PC-9 (cell line): ENCODE measurements around the gene PPP2R2C. TPM values are rescaled to one million over a fixed set of nuclear protein-coding genes. Genes with fewer than 3 reads are reported as not detected.

Experiments
- BruUV-seq: library from RNA; stranded (reverse); fragments of 400-500 nt; replicated peaks from 2 replicates; lab custom pipeline; 2021; lab: Mats Ljungman, UMichigan
- CTCF ChIA-PET: fragments of 300-600 bp; sonication (Branson Sonifier 250); formaldehyde crosslinking; loops from one replicate; lab custom pipeline; 2022; ENCODE audit warnings: antibody characterized with exemption; lab: Charles Lee
- POLR2A ChIA-PET: fragments of 300-600 bp; sonication (Branson Sonifier 250); formaldehyde crosslinking; loops from one replicate; lab custom pipeline; 2022; ENCODE audit warnings: antibody characterized with exemption; ENCODE audit not compliant: unreplicated experiment; lab: Charles Lee
- DNase-seq, 2 experiments: peaks; one replicate each; pipeline versions ENCODE4 v3.0.0 to v3.0.0-alpha.2; 2015 to 2022; ENCODE audit warnings: mixed read lengths in 1 of 2
- H2AFZ ChIP-seq: fragments of 200-600 bp; sonication (generic); 2 replicates; pipeline ENCODE4 v1.8.1; 2017; ENCODE audit warnings: antibody characterized with exemption
- H3F3A ChIP-seq: fragments of 200-600 bp; sonication (generic); 2 replicates; pipeline ENCODE4 v1.8.1; 2017; ENCODE audit warnings: antibody characterized with exemption, mild to moderate bottlenecking, low read depth; ENCODE audit not compliant: insufficient read depth
- H3K27ac ChIP-seq: fragments of 200-600 bp; sonication (generic); 2 replicates; pipeline ENCODE4 v1.6.1; 2016; ENCODE audit warnings: mixed run types
- H3K27me3 ChIP-seq: fragments of 200-600 bp; sonication (generic); 2 replicates; pipeline ENCODE4 v1.6.1; 2016; ENCODE audit warnings: low read depth, mixed run types; ENCODE audit not compliant: insufficient read depth
- H3K36me3 ChIP-seq: fragments of 200-600 bp; sonication (generic); 2 replicates; pipeline ENCODE4 v1.6.1; 2016; ENCODE audit warnings: low read depth, mixed run types
- H3K4me1 ChIP-seq: fragments of 200-600 bp; sonication (generic); replicated peaks from 2 replicates; pipeline ENCODE4 v1.6.1; 2016; ENCODE audit warnings: mixed run types; ENCODE audit not compliant: insufficient read depth
- H3K4me2 ChIP-seq: fragments of 200-600 bp; sonication (generic); 2 replicates; pipeline ENCODE4 v1.6.1; 2017; ENCODE audit warnings: mixed run types
- H3K4me3 ChIP-seq: fragments of 200-600 bp; sonication (generic); 2 replicates; pipeline ENCODE4 v1.6.1; 2016; ENCODE audit warnings: mixed run types
- H3K79me2 ChIP-seq: fragments of 200-600 bp; sonication (generic); 2 replicates; pipeline ENCODE4 v1.6.1; 2017; ENCODE audit warnings: low read depth, mixed run types
- H3K9me2 ChIP-seq: fragments of 200-600 bp; sonication (generic); 2 replicates; pipeline ENCODE4 v1.8.1; 2017; ENCODE audit warnings: mild to moderate bottlenecking; ENCODE audit not compliant: insufficient read depth
- H3K9me3 ChIP-seq: fragments of 200-600 bp; sonication (generic); 2 replicates; pipeline ENCODE4 v1.8.1; 2016; ENCODE audit warnings: low read depth; ENCODE audit not compliant: insufficient read depth
- H4K20me1 ChIP-seq: fragments of 200-600 bp; sonication (generic); 2 replicates; pipeline ENCODE4 v1.8.1; 2017; ENCODE audit not compliant: insufficient read depth
- CTCF ChIP-seq: fragments of 200-600 bp; sonication (generic); conservative IDR thresholded peaks from 2 replicates; pipeline ENCODE4 v1.6.1; 2017; ENCODE audit warnings: mixed run types, antibody characterized with exemption, mild to moderate bottlenecking, moderate library complexity
- EZH2 ChIP-seq: fragments of 200-600 bp; sonication (generic); IDR thresholded peaks from 2 replicates; pipeline ENCODE4 v1.8.0; 2017; ENCODE audit warnings: antibody characterized with exemption, low read depth
- intact Hi-C: fragments of 100-400 bp; cut with micrococcal nuclease; formaldehyde crosslinking; loops from one replicate; pipeline ENCODE4 v1.10.0; 2022; ENCODE audit not compliant: unreplicated experiment
- total RNA-seq: library from RNA; stranded (reverse); gene quantifications from 2 replicates; pipeline ENCODE4 v1.2.3, GENCODE V29; 2021

Gene PPP2R2C
- total RNA-seq, 1 experiment from 2014 or later: 40.9 TPM

GRCh38 chr4:6375620-6376295, 96.7 kb downstream of the PPP2R2C start:
- no peaks in the 10 kb centered on the region for H3K36me3 ChIP-seq
- no peaks in the 10 kb centered on the region for H3K27me3 ChIP-seq
- H3K4me2 ChIP-seq: no peak overlapping the region
- ChIA-PET CTCF (no interaction called here), POLR2A (no interaction called here)
- no peak for DNase-seq
- H3K4me1 ChIP-seq: no peaks in the 10 kb centered on the region
- H4K20me1 ChIP-seq: no peaks in the 10 kb centered on the region
- H3K27ac ChIP-seq: no peak overlapping the region
- no peaks in the 10 kb centered on the region for H3K9me2 ChIP-seq
- no peak overlapping the region for H3K4me3 ChIP-seq
- TF ChIP-seq CTCF: no peak
- no peak for TF ChIP-seq EZH2
- intact Hi-C loops: no loop called here
- H3K9me3 ChIP-seq: no peaks in the 10 kb centered on the region
- no peaks in the 10 kb centered on the region for H3F3A ChIP-seq
- BruUV-seq: no TSS peak
- no peaks in the 10 kb centered on the region for H3K79me2 ChIP-seq
- H2AFZ ChIP-seq: no peak overlapping the region

GRCh38 chr4:6374575-6374974, 97.8 kb downstream of the PPP2R2C start:
- ChIA-PET POLR2A (no interaction called here), CTCF (no interaction called here)
- TF ChIP-seq CTCF (no peak), EZH2 (no peak)
- Histone ChIP-seq H3K9me2 (no peaks in the 10 kb centered on the region), H4K20me1 (no peaks in the 10 kb centered on the region), H3K4me3 (no peak overlapping the region), H3K79me2 (no peaks in the 10 kb centered on the region), H3K4me2 (no peak overlapping the region), H3K4me1 (no peaks in the 10 kb centered on the region), H3K27ac (no peak overlapping the region), H3K36me3 (no peaks in the 10 kb centered on the region), H3F3A (no peaks in the 10 kb centered on the region), H3K27me3 (no peaks in the 10 kb centered on the region), H2AFZ (no peak overlapping the region), H3K9me3 (no peaks in the 10 kb centered on the region)
- intact Hi-C loops: no loop called here
- DNase-seq: no peak
- BruUV-seq: no TSS peak

- ChIA-PET POLR2A (no interaction called here), CTCF (no interaction called here)
- no peaks in the 10 kb centered on the region for H3K27me3 ChIP-seq
- no peaks in the 10 kb centered on the region for H3K79me2 ChIP-seq
- no peaks in the 10 kb centered on the region for H3K9me3 ChIP-seq
- no peak overlapping the region for H3K27ac ChIP-seq
- no peaks in the 10 kb centered on the region for H3K4me1 ChIP-seq
- H4K20me1 ChIP-seq: no peaks in the 10 kb centered on the region
- no TSS peak for BruUV-seq
- intact Hi-C loops: no loop called here
- H3K36me3 ChIP-seq: no peaks in the 10 kb centered on the region
- TF ChIP-seq EZH2: no peak
- no peaks in the 10 kb centered on the region for H3K9me2 ChIP-seq
- DNase-seq: no peak
- H3K4me3 ChIP-seq: no peak overlapping the region
- no peak overlapping the region for H2AFZ ChIP-seq
- no peak overlapping the region for H3K4me2 ChIP-seq
- H3F3A ChIP-seq: no peaks in the 10 kb centered on the region
Observed at GRCh38 chr4:6373541-6374410, 98.6 kb downstream of the PPP2R2C start.
